ENCODE data around the gene ZDHHC16.
A peak's percentile ranks its signal among the peaks of the same experiment; 100 is the strongest.
"Not testable (repeated sequence)": the region's sequence is repeated elsewhere in the genome, so short reads cannot be mapped to it uniquely, and the experiment has no call there.

ZDHHC16 gene

GRCh38 chr10:97463363-97464132 is 17.6 kb downstream of the ZDHHC16 start:
- Histone ChIP-seq H2AK5ac (ENCODE audit: low read length) (no peak overlapping the region), H3K27me3 (ENCODE audit: insufficient read depth, low read length, poor library complexity) (no peaks in the 10 kb centered on the region), H2BK15ac (replicated peaks; ENCODE audit: low read depth) (no peak overlapping the region), H3K9ac (ENCODE audit: low read length) (no peak overlapping the region), H3K27ac (ENCODE audit: low read depth, low read length) (no peak overlapping the region), H3K36me3 (ENCODE audit: control insufficient read depth, insufficient read depth, low read length) (peaks cover 36% of the 10 kb centered on the region), H2BK120ac (ENCODE audit: low read depth, low read length) (no peak overlapping the region), H3K4me1 (ENCODE audit: control insufficient read depth, low read depth, low read length) (no peaks in the 10 kb centered on the region), H3K4me3 (ENCODE audit: low read length) (no peak overlapping the region), H3K56ac (ENCODE audit: low read length) (no peak overlapping the region), H2BK5ac (ENCODE audit: low read length) (no peak overlapping the region), H3K4ac (ENCODE audit: low read depth, low read length) (no peak overlapping the region), H3K79me2 (ENCODE audit: control insufficient read depth, insufficient read depth, low read length) (no peaks in the 10 kb centered on the region), H3K18ac (ENCODE audit: low read length) (no peak overlapping the region), H4K5ac (ENCODE audit: low read length) (no peak overlapping the region), H3K4me2 (ENCODE audit: low read length) (no peak overlapping the region), H4K8ac (ENCODE audit: low read depth, low read length) (no peak overlapping the region), H3K23ac (ENCODE audit: low read length) (no peak overlapping the region), H3K79me1 (ENCODE audit: low read length) (no peaks in the 10 kb centered on the region)
- WGBS (ENCODE audit: extremely low coverage, insufficient coverage, low lambda C conversion rate), result no CpG with 5 or more reads among the region's 4 CpGs
- DNase-seq, result peak; percentile 83

- peaks cover 33% of the 10 kb centered on the region for H3K36me3 ChIP-seq (ENCODE audit: control insufficient read depth, insufficient read depth, low read length)
Measured at GRCh38 chr10:97464226-97464625, 18.3 kb downstream of the ZDHHC16 start.

GRCh38 chr10:97465982-97466381 is 20.0 kb downstream of the ZDHHC16 start:
- no peak overlapping the region for H2BK5ac ChIP-seq (ENCODE audit: low read length)
- H4K8ac ChIP-seq (ENCODE audit: low read depth, low read length), result no peak overlapping the region
- H2BK120ac ChIP-seq (ENCODE audit: low read depth, low read length), result no peak overlapping the region
- no peak overlapping the region for H2BK15ac ChIP-seq (replicated peaks; ENCODE audit: low read depth)
- no peak overlapping the region for H3K27ac ChIP-seq (ENCODE audit: low read depth, low read length)
- H3K36me3 ChIP-seq (ENCODE audit: control insufficient read depth, insufficient read depth, low read length), result peaks cover 35% of the 10 kb centered on the region
- no peaks in the 10 kb centered on the region for H3K79me1 ChIP-seq (ENCODE audit: low read length)
- H3K27me3 ChIP-seq (ENCODE audit: insufficient read depth, low read length, poor library complexity), result no peaks in the 10 kb centered on the region
- DNase-seq, result no peak
- no peak overlapping the region for H4K5ac ChIP-seq (ENCODE audit: low read length)
- no peak overlapping the region for H3K18ac ChIP-seq (ENCODE audit: low read length)
- H3K9ac ChIP-seq (ENCODE audit: low read length), result no peak overlapping the region
- no CpG with 5 or more reads among the region's 7 CpGs for WGBS (ENCODE audit: extremely low coverage, insufficient coverage, low lambda C conversion rate)
- no peak overlapping the region for H3K4me3 ChIP-seq (ENCODE audit: low read length)
- no peak overlapping the region for H3K56ac ChIP-seq (ENCODE audit: low read length)
- no peak overlapping the region for H3K4me2 ChIP-seq (ENCODE audit: low read length)
- no peaks in the 10 kb centered on the region for H3K79me2 ChIP-seq (ENCODE audit: control insufficient read depth, insufficient read depth, low read length)
- H2AK5ac ChIP-seq (ENCODE audit: low read length), result no peak overlapping the region
- no peak overlapping the region for H3K4ac ChIP-seq (ENCODE audit: low read depth, low read length)
- H3K4me1 ChIP-seq (ENCODE audit: control insufficient read depth, low read depth, low read length), result no peaks in the 10 kb centered on the region
- no peak overlapping the region for H3K23ac ChIP-seq (ENCODE audit: low read length)

More at GRCh38 chr10:97464226-97464625, 18.3 kb downstream of the ZDHHC16 start:
- Histone ChIP-seq H3K4me2 (ENCODE audit: low read length) (no peak overlapping the region), H3K4ac (ENCODE audit: low read depth, low read length) (no peak overlapping the region), H3K18ac (ENCODE audit: low read length) (no peak overlapping the region), H2BK120ac (ENCODE audit: low read depth, low read length) (no peak overlapping the region), H3K79me1 (ENCODE audit: low read length) (no peaks in the 10 kb centered on the region), H3K27ac (ENCODE audit: low read depth, low read length) (no peak overlapping the region), H2AK5ac (ENCODE audit: low read length) (no peak overlapping the region), H2BK5ac (ENCODE audit: low read length) (no peak overlapping the region), H3K23ac (ENCODE audit: low read length) (no peak overlapping the region), H3K9ac (ENCODE audit: low read length) (no peak overlapping the region), H3K4me1 (ENCODE audit: control insufficient read depth, low read depth, low read length) (no peaks in the 10 kb centered on the region), H4K8ac (ENCODE audit: low read depth, low read length) (no peak overlapping the region), H3K4me3 (ENCODE audit: low read length) (no peak overlapping the region), H3K79me2 (ENCODE audit: control insufficient read depth, insufficient read depth, low read length) (no peaks in the 10 kb centered on the region), H2BK15ac (replicated peaks; ENCODE audit: low read depth) (no peak overlapping the region), H3K56ac (ENCODE audit: low read length) (no peak overlapping the region), H4K5ac (ENCODE audit: low read length) (no peak overlapping the region), H3K27me3 (ENCODE audit: insufficient read depth, low read length, poor library complexity) (no peaks in the 10 kb centered on the region)
- no peak for DNase-seq
- no CpG with 5 or more reads among the region's 1 CpG for WGBS (ENCODE audit: extremely low coverage, insufficient coverage, low lambda C conversion rate)

GRCh38 chr10:97466755-97467154 is 20.8 kb downstream of the ZDHHC16 start:
- no peak overlapping the region for H3K23ac ChIP-seq (ENCODE audit: low read length)
- no CpG with 5 or more reads among the region's 4 CpGs for WGBS (ENCODE audit: extremely low coverage, insufficient coverage, low lambda C conversion rate)
- no peak overlapping the region for H4K8ac ChIP-seq (ENCODE audit: low read depth, low read length)
- no peak overlapping the region for H2AK5ac ChIP-seq (ENCODE audit: low read length)
- no peak overlapping the region for H3K56ac ChIP-seq (ENCODE audit: low read length)
- H3K4me2 ChIP-seq (ENCODE audit: low read length), result no peak overlapping the region
- H2BK15ac ChIP-seq (replicated peaks; ENCODE audit: low read depth), result no peak overlapping the region
- no peak overlapping the region for H4K5ac ChIP-seq (ENCODE audit: low read length)
- H3K79me2 ChIP-seq (ENCODE audit: control insufficient read depth, insufficient read depth, low read length), result no peaks in the 10 kb centered on the region
- H3K4me3 ChIP-seq (ENCODE audit: low read length), result no peak overlapping the region
- H3K79me1 ChIP-seq (ENCODE audit: low read length), result no peaks in the 10 kb centered on the region
- no peak overlapping the region for H2BK5ac ChIP-seq (ENCODE audit: low read length)
- no peak overlapping the region for H3K27ac ChIP-seq (ENCODE audit: low read depth, low read length)
- H3K18ac ChIP-seq (ENCODE audit: low read length), result no peak overlapping the region
- no peaks in the 10 kb centered on the region for H3K4me1 ChIP-seq (ENCODE audit: control insufficient read depth, low read depth, low read length)
- no peak overlapping the region for H3K4ac ChIP-seq (ENCODE audit: low read depth, low read length)
- DNase-seq, result peak; percentile 47
- no peak overlapping the region for H2BK120ac ChIP-seq (ENCODE audit: low read depth, low read length)
- peaks cover 31% of the 10 kb centered on the region for H3K36me3 ChIP-seq (ENCODE audit: control insufficient read depth, insufficient read depth, low read length)
- no peak overlapping the region for H3K9ac ChIP-seq (ENCODE audit: low read length)
- H3K27me3 ChIP-seq (ENCODE audit: insufficient read depth, low read length, poor library complexity), result no peaks in the 10 kb centered on the region

GRCh38 chr10:97468162-97468561 is 22.2 kb downstream of the ZDHHC16 start:
- Histone ChIP-seq H3K27me3 (ENCODE audit: insufficient read depth, low read length, poor library complexity) (no peaks in the 10 kb centered on the region), H3K27ac (ENCODE audit: low read depth, low read length) (no peak overlapping the region), H4K5ac (ENCODE audit: low read length) (no peak overlapping the region), H3K23ac (ENCODE audit: low read length) (no peak overlapping the region), H3K4me1 (ENCODE audit: control insufficient read depth, low read depth, low read length) (no peaks in the 10 kb centered on the region), H2BK15ac (replicated peaks; ENCODE audit: low read depth) (no peak overlapping the region), H3K9ac (ENCODE audit: low read length) (no peak overlapping the region), H3K4me2 (ENCODE audit: low read length) (no peak overlapping the region), H3K79me1 (ENCODE audit: low read length) (no peaks in the 10 kb centered on the region), H3K56ac (ENCODE audit: low read length) (no peak overlapping the region), H2AK5ac (ENCODE audit: low read length) (no peak overlapping the region), H3K4ac (ENCODE audit: low read depth, low read length) (no peak overlapping the region), H3K36me3 (ENCODE audit: control insufficient read depth, insufficient read depth, low read length) (peaks cover 24% of the 10 kb centered on the region), H3K79me2 (ENCODE audit: control insufficient read depth, insufficient read depth, low read length) (no peaks in the 10 kb centered on the region), H4K8ac (ENCODE audit: low read depth, low read length) (no peak overlapping the region), H2BK5ac (ENCODE audit: low read length) (no peak overlapping the region), H3K18ac (ENCODE audit: low read length) (no peak overlapping the region), H2BK120ac (ENCODE audit: low read depth, low read length) (no peak overlapping the region), H3K4me3 (ENCODE audit: low read length) (no peak overlapping the region)
- DNase-seq, result no peak
- no CpG with 5 or more reads among the region's 3 CpGs for WGBS (ENCODE audit: extremely low coverage, insufficient coverage, low lambda C conversion rate)

GRCh38 chr10:97468781-97469180 is 22.8 kb downstream of the ZDHHC16 start:
- H2BK120ac ChIP-seq (ENCODE audit: low read depth, low read length); H3K9ac ChIP-seq (ENCODE audit: low read length); H3K4me2 ChIP-seq (ENCODE audit: low read length); H4K5ac ChIP-seq (ENCODE audit: low read length); H2BK5ac ChIP-seq (ENCODE audit: low read length); H3K79me1 ChIP-seq (ENCODE audit: low read length); H2AK5ac ChIP-seq (ENCODE audit: low read length); H3K4me1 ChIP-seq (ENCODE audit: control insufficient read depth, low read depth, low read length); H3K4me3 ChIP-seq (ENCODE audit: low read length); H3K79me2 ChIP-seq (ENCODE audit: control insufficient read depth, insufficient read depth, low read length); H3K27ac ChIP-seq (ENCODE audit: low read depth, low read length); H3K27me3 ChIP-seq (ENCODE audit: insufficient read depth, low read length, poor library complexity); H3K56ac ChIP-seq (ENCODE audit: low read length); H3K4ac ChIP-seq (ENCODE audit: low read depth, low read length); H4K8ac ChIP-seq (ENCODE audit: low read depth, low read length); H3K23ac ChIP-seq (ENCODE audit: low read length); H2BK15ac ChIP-seq (replicated peaks; ENCODE audit: low read depth); H3K18ac ChIP-seq (ENCODE audit: low read length): not testable (repeated sequence)
- no CpG with 5 or more reads among the region's 12 CpGs for WGBS (ENCODE audit: extremely low coverage, insufficient coverage, low lambda C conversion rate)
- H3K36me3 ChIP-seq (ENCODE audit: control insufficient read depth, insufficient read depth, low read length), result peaks cover 23% of the 10 kb centered on the region
- DNase-seq, result peak; percentile 27

All from mesendoderm (in vitro differentiated cells).